Activated gamma-delta T cell treated with Interleukin-2 at 50 U/mL for 16 hours (primary cell): ENCODE measurements around the gene ILDR2.
A peak's percentile ranks its signal among the peaks of the same experiment; 100 is the strongest.
"Not testable (repeated sequence)": the region's sequence is repeated elsewhere in the genome, so short reads cannot be mapped to it uniquely, and the experiment has no call there.

Experiments
- DNase-seq: peaks from one replicate; pipeline ENCODE4 v3.0.0-alpha.2; 2020

The ILDR2 gene

DNA sequence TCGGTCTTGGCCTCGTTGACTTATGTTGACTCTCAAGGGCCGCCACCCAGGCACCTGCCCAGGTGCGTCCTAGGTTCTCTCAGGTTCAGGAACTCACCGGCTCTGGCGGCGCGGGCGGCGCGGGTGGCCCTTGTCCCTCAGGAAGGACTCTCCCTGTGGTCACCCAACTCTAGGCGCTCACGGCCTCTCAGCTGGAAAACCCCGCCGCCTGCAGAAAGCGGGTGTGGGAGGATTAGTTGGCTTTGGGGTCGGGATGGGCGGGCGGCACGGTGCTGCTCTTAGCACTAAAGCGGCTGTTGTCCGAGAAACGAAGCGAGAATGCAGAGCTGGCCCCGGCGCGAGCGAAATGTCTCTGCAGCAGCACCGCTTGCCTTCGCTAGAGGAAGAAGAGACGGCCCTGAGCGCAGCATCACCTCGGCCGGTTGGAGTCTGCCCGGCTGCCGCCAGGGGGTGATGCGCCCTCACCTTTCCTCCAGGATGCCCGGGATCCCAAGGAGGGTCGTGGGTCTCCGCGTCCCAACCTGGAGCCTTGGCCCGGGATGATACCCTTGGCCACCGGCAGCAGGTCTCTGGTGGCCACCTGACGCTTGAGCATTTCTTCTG is 91.2 kb downstream of the ILDR2 start:
- DNase-seq, result peak; percentile 11

DNA sequence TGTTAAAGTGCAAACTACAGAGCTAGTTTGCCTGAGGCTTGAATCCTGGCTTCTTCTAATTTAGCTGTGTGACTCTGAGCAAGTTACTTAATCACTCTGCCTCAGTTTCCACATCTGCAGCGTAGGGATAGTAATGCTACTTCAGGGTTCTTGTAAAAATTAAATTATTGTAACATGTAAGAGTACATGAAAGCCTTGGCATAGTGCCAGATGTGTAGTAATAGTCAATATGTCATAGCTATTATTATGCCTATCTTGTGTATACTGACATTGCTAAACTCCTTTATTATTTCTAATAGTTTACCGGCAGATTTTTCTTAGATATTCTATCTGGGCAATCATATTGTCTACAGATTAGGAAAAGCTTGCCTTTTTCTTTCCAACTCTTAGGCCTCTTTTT is 92.4 kb downstream of the ILDR2 start:
- no peak for DNase-seq

- not testable (repeated sequence) for DNase-seq
Observed at GRCh38 chr1:166878173-166878917, 97.0 kb downstream of the ILDR2 start.

DNA sequence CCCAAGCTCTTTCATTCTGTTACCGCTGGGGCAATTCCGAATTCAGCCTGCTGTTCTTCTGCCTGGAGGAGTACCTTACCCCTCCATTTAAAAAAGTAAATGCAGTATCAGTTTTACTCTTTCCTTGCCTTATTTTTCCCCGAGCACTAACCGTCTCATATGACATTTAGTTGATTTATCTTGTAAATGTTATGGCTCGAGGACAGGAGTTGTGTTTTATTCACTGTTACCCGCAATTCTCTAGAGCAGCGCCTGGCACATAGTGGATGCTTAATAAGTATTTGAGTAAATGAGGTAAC is 98.9 kb downstream of the ILDR2 start:
- DNase-seq, result no peak

- DNase-seq, result peak; percentile 99
Observed at GRCh38 chr1:166875734-166876539, 99.4 kb downstream of the ILDR2 start, which contains the start of gene TADA1. Gene TADA1 (minus strand): TSS chr1:166876264. CDS start chr1:166876233, 31 bp downstream.

- DNase-seq, result no peak
Observed at GRCh38 chr1:166875302-166875733, 100.0 kb downstream of the ILDR2 start.

GRCh38 chr1:166874464-166874863 is 100.9 kb downstream of the ILDR2 start:
- no peak for DNase-seq

GRCh38 chr1:166870584-166870983 is 104.8 kb downstream of the ILDR2 start:
- DNase-seq, result no peak

GRCh38 chr1:166869318-166870099 is 105.8 kb downstream of the ILDR2 start:
- no peak for DNase-seq

DNA sequence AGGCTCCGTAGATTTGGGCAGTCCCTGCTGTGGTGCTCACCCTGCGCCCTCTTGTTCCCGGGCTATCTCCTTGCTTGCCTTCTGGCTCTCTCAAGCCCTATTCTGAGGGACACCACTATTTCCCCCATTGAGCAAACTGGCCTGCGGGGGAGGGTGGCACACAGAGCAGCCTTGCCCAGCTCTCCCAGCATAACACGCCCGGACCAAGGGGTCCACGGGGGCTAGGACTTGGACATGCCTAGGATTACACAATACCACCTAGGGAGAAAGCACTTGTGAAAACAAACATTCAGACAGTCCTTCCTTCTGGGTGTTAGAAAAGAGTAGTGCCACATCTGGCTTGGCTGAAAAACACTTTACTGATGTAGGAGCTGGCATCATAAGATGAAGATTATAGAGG is 106.7 kb downstream of the ILDR2 start:
- DNase-seq, result no peak

- no peak for DNase-seq
Observed at GRCh38 chr1:166865926-166866325, 109.4 kb downstream of the ILDR2 start.

- no peak for DNase-seq
Observed at GRCh38 chr1:166859597-166859996, 115.7 kb downstream of the ILDR2 start.

- DNase-seq, result no peak
Observed at GRCh38 chr1:166858726-166859419, 116.5 kb downstream of the ILDR2 start.
